ENCODE data around the gene LTC4S.

LTC4S gene

DNA sequence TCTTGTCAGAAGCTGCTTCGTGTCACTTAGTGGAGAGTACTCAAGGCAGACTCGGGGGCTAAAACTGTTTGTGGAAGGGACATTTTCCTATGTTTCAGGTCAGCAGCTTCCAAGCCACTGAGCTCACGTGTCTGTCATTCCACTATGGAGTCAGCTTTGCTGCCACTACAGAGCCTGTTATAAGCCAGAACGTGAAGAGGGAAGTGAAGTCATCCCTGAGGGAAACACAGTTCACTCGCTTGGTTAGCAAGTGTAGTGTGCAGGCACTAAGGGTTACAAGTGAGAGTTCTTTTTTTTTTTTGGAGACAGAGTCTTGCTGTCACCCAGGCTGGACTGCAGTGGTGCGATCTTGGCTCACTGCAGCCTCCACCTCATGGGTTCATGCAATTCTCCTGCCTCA is 24.5 kb upstream of the LTC4S start:
- Histone ChIP-seq H3K9ac (ENCODE audit: low read depth in 1 of 2, low read length in 2 of 2) (no peak overlapping the region), H3K9me3 (ENCODE audit: control insufficient read depth in 1 of 2, low read length in 2 of 2) (no peaks in the 10 kb centered on the region), H3K4me3 (ENCODE audit: low read depth in 1 of 2, low read length in 2 of 2) (no peak overlapping the region), H3K27me3 (ENCODE audit: control insufficient read depth in 1 of 2, insufficient read depth in 2 of 2, low read length in 2 of 2) (no peaks in the 10 kb centered on the region), H3K36me3 (ENCODE audit: control insufficient read depth in 1 of 2, insufficient read depth in 2 of 2, low read length in 2 of 2) (peaks cover 45 to 83% of the 10 kb centered on the region in 2 donors), H3K27ac (ENCODE audit: low read depth, low read length) (no peak overlapping the region), H3K4me1 (ENCODE audit: control insufficient read depth in 1 of 2, insufficient read depth in 2 of 2, low read length in 2 of 2) (peaks cover 20 to 26% of the 10 kb centered on the region in 2 donors)

GRCh38 chr5:179769796-179770195 is 24.0 kb upstream of the LTC4S start:
- Histone ChIP-seq H3K9me3 (ENCODE audit: control insufficient read depth in 1 of 2, low read length in 2 of 2) (no peaks in the 10 kb centered on the region), H3K4me1 (ENCODE audit: control insufficient read depth in 1 of 2, insufficient read depth in 2 of 2, low read length in 2 of 2) (peaks cover 20 to 26% of the 10 kb centered on the region in 2 donors), H3K36me3 (ENCODE audit: control insufficient read depth in 1 of 2, insufficient read depth in 2 of 2, low read length in 2 of 2) (peaks cover 47 to 88% of the 10 kb centered on the region in 2 donors), H3K4me3 (ENCODE audit: low read depth in 1 of 2, low read length in 2 of 2) (no peak overlapping the region), H3K9ac (ENCODE audit: low read depth in 1 of 2, low read length in 2 of 2) (no peak overlapping the region), H3K27ac (ENCODE audit: low read depth, low read length) (no peak overlapping the region), H3K27me3 (ENCODE audit: control insufficient read depth in 1 of 2, insufficient read depth in 2 of 2, low read length in 2 of 2) (no peaks in the 10 kb centered on the region)

GRCh38 chr5:179771311-179771895 is 22.4 kb upstream of the LTC4S start:
- Histone ChIP-seq H3K4me1 (ENCODE audit: control insufficient read depth in 1 of 2, insufficient read depth in 2 of 2, low read length in 2 of 2) (peaks cover 6 to 11% of the 10 kb centered on the region in 2 donors), H3K9me3 (ENCODE audit: control insufficient read depth in 1 of 2, low read length in 2 of 2) (no peaks in the 10 kb centered on the region), H3K36me3 (ENCODE audit: control insufficient read depth in 1 of 2, insufficient read depth in 2 of 2, low read length in 2 of 2) (peaks cover 48 to 88% of the 10 kb centered on the region in 2 donors), H3K27me3 (ENCODE audit: control insufficient read depth in 1 of 2, insufficient read depth in 2 of 2, low read length in 2 of 2) (no peaks in the 10 kb centered on the region), H3K9ac (ENCODE audit: low read depth in 1 of 2, low read length in 2 of 2) (no peak overlapping the region), H3K27ac (ENCODE audit: low read depth, low read length) (no peak overlapping the region), H3K4me3 (ENCODE audit: low read depth in 1 of 2, low read length in 2 of 2) (no peak overlapping the region)

- Histone ChIP-seq H3K27ac (ENCODE audit: low read depth, low read length) (no peak overlapping the region), H3K4me3 (ENCODE audit: low read depth in 1 of 2, low read length in 2 of 2) (no peak overlapping the region), H3K9me3 (ENCODE audit: control insufficient read depth in 1 of 2, low read length in 2 of 2) (no peaks in the 10 kb centered on the region), H3K36me3 (ENCODE audit: control insufficient read depth in 1 of 2, insufficient read depth in 2 of 2, low read length in 2 of 2) (peaks cover 51 to 89% of the 10 kb centered on the region in 2 donors), H3K9ac (ENCODE audit: low read depth in 1 of 2, low read length in 2 of 2) (no peak overlapping the region), H3K4me1 (ENCODE audit: control insufficient read depth in 1 of 2, insufficient read depth in 2 of 2, low read length in 2 of 2) (peaks cover 0 to 3% of the 10 kb centered on the region in 2 donors), H3K27me3 (ENCODE audit: control insufficient read depth in 1 of 2, insufficient read depth in 2 of 2, low read length in 2 of 2) (no peaks in the 10 kb centered on the region)
Observed at GRCh38 chr5:179772351-179772750, 21.4 kb upstream of the LTC4S start.

DNA sequence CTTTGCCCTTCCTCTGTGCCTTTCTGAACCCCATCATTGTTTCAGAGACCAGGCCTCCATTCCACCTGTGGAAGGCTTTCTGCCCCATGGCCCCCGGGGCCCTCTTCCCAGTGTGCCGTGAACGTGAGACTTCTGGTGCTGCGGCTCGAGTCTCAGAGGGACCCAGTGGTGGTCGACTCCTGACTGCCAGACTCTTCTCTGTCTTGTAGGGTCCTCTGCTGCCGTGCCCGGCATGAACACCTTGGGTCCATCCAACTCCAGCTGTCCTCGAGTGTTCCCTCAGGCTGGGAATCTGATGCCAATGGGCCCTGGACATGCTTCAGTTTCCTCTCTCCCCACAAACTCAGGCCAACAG is 20.1 kb upstream of the LTC4S start:
- peaks cover 54 to 89% of the 10 kb centered on the region in 2 donors for H3K36me3 ChIP-seq (ENCODE audit: control insufficient read depth in 1 of 2, insufficient read depth in 2 of 2, low read length in 2 of 2)
- H3K4me3 ChIP-seq (ENCODE audit: low read depth in 1 of 2, low read length in 2 of 2) = no peak overlapping the region
- no peak overlapping the region for H3K27ac ChIP-seq (ENCODE audit: low read depth, low read length)
- H3K9ac ChIP-seq (ENCODE audit: low read depth in 1 of 2, low read length in 2 of 2) = no peak overlapping the region
- H3K27me3 ChIP-seq (ENCODE audit: control insufficient read depth in 1 of 2, insufficient read depth in 2 of 2, low read length in 2 of 2) = no peaks in the 10 kb centered on the region
- no peaks in the 10 kb centered on the region for H3K4me1 ChIP-seq (ENCODE audit: control insufficient read depth in 1 of 2, insufficient read depth in 2 of 2, low read length in 2 of 2)
- no peaks in the 10 kb centered on the region for H3K9me3 ChIP-seq (ENCODE audit: control insufficient read depth in 1 of 2, low read length in 2 of 2)

GRCh38 chr5:179774442-179774841 is 19.3 kb upstream of the LTC4S start:
- Histone ChIP-seq H3K4me3 (ENCODE audit: low read depth in 1 of 2, low read length in 2 of 2) (no peak overlapping the region), H3K9ac (ENCODE audit: low read depth in 1 of 2, low read length in 2 of 2) (no peak overlapping the region), H3K9me3 (ENCODE audit: control insufficient read depth in 1 of 2, low read length in 2 of 2) (no peaks in the 10 kb centered on the region), H3K27me3 (ENCODE audit: control insufficient read depth in 1 of 2, insufficient read depth in 2 of 2, low read length in 2 of 2) (no peaks in the 10 kb centered on the region), H3K27ac (ENCODE audit: low read depth, low read length) (no peak overlapping the region), H3K4me1 (ENCODE audit: control insufficient read depth in 1 of 2, insufficient read depth in 2 of 2, low read length in 2 of 2) (no peaks in the 10 kb centered on the region), H3K36me3 (ENCODE audit: control insufficient read depth in 1 of 2, insufficient read depth in 2 of 2, low read length in 2 of 2) (peaks cover 47 to 86% of the 10 kb centered on the region in 2 donors)

- H3K4me1 ChIP-seq (ENCODE audit: control insufficient read depth in 1 of 2, insufficient read depth in 2 of 2, low read length in 2 of 2) = peaks cover 0 to 6% of the 10 kb centered on the region in 2 donors
- no peak overlapping the region for H3K4me3 ChIP-seq (ENCODE audit: low read depth in 1 of 2, low read length in 2 of 2)
- no peak overlapping the region for H3K9ac ChIP-seq (ENCODE audit: low read depth in 1 of 2, low read length in 2 of 2)
- no peak overlapping the region for H3K27ac ChIP-seq (ENCODE audit: low read depth, low read length)
- H3K27me3 ChIP-seq (ENCODE audit: control insufficient read depth in 1 of 2, insufficient read depth in 2 of 2, low read length in 2 of 2) = no peaks in the 10 kb centered on the region
- peaks cover 37 to 75% of the 10 kb centered on the region in 2 donors for H3K36me3 ChIP-seq (ENCODE audit: control insufficient read depth in 1 of 2, insufficient read depth in 2 of 2, low read length in 2 of 2)
- H3K9me3 ChIP-seq (ENCODE audit: control insufficient read depth in 1 of 2, low read length in 2 of 2) = no peaks in the 10 kb centered on the region
Observed at GRCh38 chr5:179776411-179776938, 17.3 kb upstream of the LTC4S start.

GRCh38 chr5:179777456-179777855 is 16.3 kb upstream of the LTC4S start:
- Histone ChIP-seq H3K9ac (ENCODE audit: low read depth in 1 of 2, low read length in 2 of 2) (no peak overlapping the region), H3K4me1 (ENCODE audit: control insufficient read depth in 1 of 2, insufficient read depth in 2 of 2, low read length in 2 of 2) (peaks cover 0 to 6% of the 10 kb centered on the region in 2 donors), H3K27ac (ENCODE audit: low read depth, low read length) (no peak overlapping the region), H3K27me3 (ENCODE audit: control insufficient read depth in 1 of 2, insufficient read depth in 2 of 2, low read length in 2 of 2) (no peaks in the 10 kb centered on the region), H3K9me3 (ENCODE audit: control insufficient read depth in 1 of 2, low read length in 2 of 2) (no peaks in the 10 kb centered on the region), H3K4me3 (ENCODE audit: low read depth in 1 of 2, low read length in 2 of 2) (no peak overlapping the region), H3K36me3 (ENCODE audit: control insufficient read depth in 1 of 2, insufficient read depth in 2 of 2, low read length in 2 of 2) (peaks cover 32 to 67% of the 10 kb centered on the region in 2 donors)

DNA sequence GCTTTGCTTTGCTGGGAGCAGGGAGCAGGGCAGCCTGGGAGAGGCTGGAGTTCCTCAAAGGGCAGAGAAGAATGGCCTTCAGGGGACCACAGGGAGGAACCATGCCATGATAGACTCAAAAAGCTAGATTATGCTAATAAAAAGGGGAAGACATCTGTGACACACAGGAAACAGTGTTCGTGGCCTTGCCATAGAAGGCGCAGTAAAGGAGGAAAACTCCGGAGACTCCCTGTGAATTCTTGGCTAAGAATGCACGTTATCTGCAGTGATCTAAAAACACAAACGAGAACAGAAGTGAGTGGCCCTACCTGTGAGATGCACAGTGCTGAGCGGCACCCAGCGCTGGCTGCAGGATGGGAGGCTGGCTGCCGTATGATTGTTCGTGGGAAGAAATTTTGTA is 15.9 kb upstream of the LTC4S start:
- no peak overlapping the region for H3K4me3 ChIP-seq (ENCODE audit: low read depth in 1 of 2, low read length in 2 of 2)
- H3K9me3 ChIP-seq (ENCODE audit: control insufficient read depth in 1 of 2, low read length in 2 of 2) = no peaks in the 10 kb centered on the region
- H3K27ac ChIP-seq (ENCODE audit: low read depth, low read length) = no peak overlapping the region
- H3K36me3 ChIP-seq (ENCODE audit: control insufficient read depth in 1 of 2, insufficient read depth in 2 of 2, low read length in 2 of 2) = peaks cover 30 to 63% of the 10 kb centered on the region in 2 donors
- H3K27me3 ChIP-seq (ENCODE audit: control insufficient read depth in 1 of 2, insufficient read depth in 2 of 2, low read length in 2 of 2) = no peaks in the 10 kb centered on the region
- no peak overlapping the region for H3K9ac ChIP-seq (ENCODE audit: low read depth in 1 of 2, low read length in 2 of 2)
- H3K4me1 ChIP-seq (ENCODE audit: control insufficient read depth in 1 of 2, insufficient read depth in 2 of 2, low read length in 2 of 2) = peaks cover 0 to 6% of the 10 kb centered on the region in 2 donors

GRCh38 chr5:179778591-179778990 is 15.2 kb upstream of the LTC4S start:
- Histone ChIP-seq H3K4me1 (ENCODE audit: control insufficient read depth in 1 of 2, insufficient read depth in 2 of 2, low read length in 2 of 2) (peaks cover 0 to 6% of the 10 kb centered on the region in 2 donors), H3K9me3 (ENCODE audit: control insufficient read depth in 1 of 2, low read length in 2 of 2) (no peaks in the 10 kb centered on the region), H3K36me3 (ENCODE audit: control insufficient read depth in 1 of 2, insufficient read depth in 2 of 2, low read length in 2 of 2) (peaks cover 24 to 56% of the 10 kb centered on the region in 2 donors), H3K9ac (ENCODE audit: low read depth in 1 of 2, low read length in 2 of 2) (no peak overlapping the region), H3K27ac (ENCODE audit: low read depth, low read length) (no peak overlapping the region), H3K27me3 (ENCODE audit: control insufficient read depth in 1 of 2, insufficient read depth in 2 of 2, low read length in 2 of 2) (no peaks in the 10 kb centered on the region), H3K4me3 (ENCODE audit: low read depth in 1 of 2, low read length in 2 of 2) (no peak overlapping the region)

Data from duodenal mucosa (tissue), 2 donors.